HepG2 (cell line): ENCODE measurements around the gene CCDC117. TPM values are rescaled to one million over a fixed set of nuclear protein-coding genes. Genes with fewer than 3 reads are reported as not detected.

Experiments
- DR1 ChIP-seq: sonication (generic); formaldehyde crosslinking; IDR thresholded peaks from 2 replicates; pipeline ENCODE4 v1.8.0; 2021; ENCODE audit warnings: mild to moderate bottlenecking, missing genetic modification reagents, inconsistent platforms
- GMEB2 ChIP-seq: IDR thresholded peaks from 2 replicates; pipeline ENCODE4 v1.6.1; 2016; ENCODE audit warnings: missing biosample characterization, missing genetic modification reagents, low read depth
- HOMEZ ChIP-seq: IDR thresholded peaks from 2 replicates; pipeline ENCODE4 v1.6.1; 2016; ENCODE audit warnings: low read depth
- NFKBIZ ChIP-seq: IDR thresholded peaks from 2 replicates; pipeline ENCODE4 v1.6.1; 2018; ENCODE audit warnings: missing genetic modification reagents, missing compliant biosample characterization
- PATZ1 ChIP-seq: sonication (generic); formaldehyde crosslinking; IDR thresholded peaks from 2 replicates; pipeline ENCODE4 v1.4.0; 2020; ENCODE audit warnings: missing genetic modification reagents
- PHF5A ChIP-seq: IDR thresholded peaks from one replicate; pipeline ENCODE4 v1.6.1; 2018; ENCODE audit warnings: low read depth, missing genetic modification reagents; ENCODE audit not compliant: unreplicated experiment
- SMAD9 ChIP-seq: sonication (generic); formaldehyde crosslinking; IDR thresholded peaks from 2 replicates; pipeline ENCODE4 v1.5.1; 2020; ENCODE audit warnings: mild to moderate bottlenecking, missing genetic modification reagents
- SOX6 ChIP-seq, 2 experiments: fragments of 450-650 bp in 1 of 2; sonication (generic) in 1 of 2; formaldehyde crosslinking in 1 of 2; IDR thresholded peaks; 2 replicates each; pipeline versions ENCODE4 v1.4.0 to v1.6.1; 2017 to 2020; ENCODE audit warnings: antibody characterized with exemption in 1 of 2, mild to moderate bottlenecking in 1 of 2, missing genetic modification reagents in 1 of 2
- TFDP2 ChIP-seq: sonication (generic); formaldehyde crosslinking; IDR thresholded peaks from 2 replicates; pipeline ENCODE4 v1.4.0; 2020; ENCODE audit warnings: missing genetic modification reagents
- ZFY ChIP-seq: sonication (generic); formaldehyde crosslinking; IDR thresholded peaks from 2 replicates; pipeline ENCODE4 v1.4.0; 2020; ENCODE audit warnings: missing genetic modification reagents
- ZNF605 ChIP-seq: sonication (generic); formaldehyde crosslinking; IDR thresholded peaks from 2 replicates; pipeline ENCODE4 v1.8.0; 2022; ENCODE audit warnings: mild to moderate bottlenecking, missing genetic modification reagents
- ZNF646 ChIP-seq: sonication (generic); formaldehyde crosslinking; IDR thresholded peaks from 2 replicates; pipeline ENCODE4 v1.9.0; 2021; ENCODE audit warnings: mild to moderate bottlenecking, missing genetic modification reagents
- polyA plus RNA-seq, 8 experiments: library from polyadenylated mRNA; depleted of rRNA in 3 of 8; stranded (reverse) in 7 of 8; unstranded in 1 of 8; fragments of >200 nt; fragmentation: Illumina TruSeq in 4 of 8; extraction: Trizol in 4 of 8; gene quantifications; 2 replicates each; pipeline versions ENCODE4 v1.2.1 to v1.2.3, GENCODE V29; 2011 to 2016; ENCODE audit warnings: low read depth in 4 of 8, missing spikeins in 1 of 8, mixed read lengths in 1 of 8; ENCODE audit not compliant: insufficient read depth in 1 of 8
- total RNA-seq, 5 experiments: library from RNA; depleted of rRNA; stranded (reverse); fragments of >200 nt; fragmentation: Illumina TruSeq; extraction: Trizol; gene quantifications; 2 replicates each; pipeline ENCODE4 v1.2.3, GENCODE V29; 2016; ENCODE audit warnings: low read depth in 1 of 5

CCDC117 gene
- total and polyA plus RNA-seq, 2 of the 13 experiments (the other 11 are each of a cell fraction or from before 2014, with no cell fraction given) = 12.6 to 34.2 TPM

GRCh38 chr22:28741785-28742561 is 30.5 kb upstream of the CCDC117 start, which contains the start of the genes CHEK2 and HSCB (continued):
- TF ChIP-seq ZNF646 (no peak), ZNF605 (CRISPR knock-in tag) (peak; percentile 53), SMAD9 (no peak), PATZ1 (0 out of 2 replicates have a peak, but pooled peaks have one; percentile 26), GMEB2 (peak; percentile 75), SOX6 (IDR thresholded peaks at IDR 0.05) (no peak), SOX6 (CRISPR knock-in tag; IDR thresholded peaks at IDR 0.05) (peak; percentile 19; the same call in 1 of the 2 replicates), TFDP2 (peak; percentile 98), PHF5A (CRISPR knock-in tag) (no peak), NFKBIZ (CRISPR knock-in tag) (no peak; the same call in 1 of the 2 replicates), HOMEZ (CRISPR knock-in tag) (peak; percentile 43; the same call in 1 of the 2 replicates), ZFY (CRISPR knock-in tag) (peak; percentile 93), DR1 (CRISPR knock-in tag) (0 out of 2 replicates have a peak, but pooled peaks have one; percentile 33)
